HuH-7.5 (cell line): ENCODE data around the gene SLC40A1.

Source experiments
- DNase-seq: peaks from one replicate; pipeline ENCODE4 v3.0.0; 2011; ENCODE audit warnings: low spot score

SLC40A1 gene

DNA sequence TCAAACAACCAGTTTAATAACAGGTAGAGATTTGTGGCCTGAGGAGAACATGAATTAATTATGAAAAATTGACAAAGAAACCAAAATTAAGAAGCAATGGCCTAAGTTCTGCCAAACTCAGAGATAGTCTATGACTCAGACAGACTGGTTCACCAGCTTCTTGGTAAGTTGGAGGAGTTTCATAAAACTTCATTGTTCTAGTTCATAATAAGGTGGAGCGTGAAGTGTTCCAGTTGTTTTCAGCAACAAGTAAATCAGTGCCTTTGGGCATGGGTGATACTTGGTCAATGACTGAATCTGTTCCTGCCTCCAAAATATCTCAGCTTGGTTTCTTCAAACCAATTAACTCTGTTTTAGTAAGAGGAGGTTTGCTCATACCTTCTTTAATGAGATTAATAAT, 40.0 kb downstream of the SLC40A1 start:
- DNase-seq: no peak

DNA sequence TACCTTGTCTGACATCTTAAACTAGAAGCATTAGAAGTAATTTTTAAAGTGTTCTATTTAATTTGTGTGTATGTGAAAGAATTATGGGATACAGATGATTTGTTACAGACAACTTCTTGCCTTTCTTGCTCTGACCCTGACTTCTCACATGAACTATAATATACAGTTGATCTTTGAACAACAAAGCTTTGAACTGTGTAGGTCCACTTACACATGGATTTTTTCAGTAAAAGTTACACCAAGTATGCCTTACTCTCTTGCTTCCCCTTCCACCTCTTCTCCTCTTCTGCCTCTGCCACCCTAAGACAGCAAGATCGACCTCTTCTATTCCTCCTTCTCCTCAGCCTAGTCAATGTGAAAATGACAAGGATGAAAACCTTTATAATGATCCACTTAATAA, 42.2 kb downstream of the SLC40A1 start:
- DNase-seq: no peak

DNA sequence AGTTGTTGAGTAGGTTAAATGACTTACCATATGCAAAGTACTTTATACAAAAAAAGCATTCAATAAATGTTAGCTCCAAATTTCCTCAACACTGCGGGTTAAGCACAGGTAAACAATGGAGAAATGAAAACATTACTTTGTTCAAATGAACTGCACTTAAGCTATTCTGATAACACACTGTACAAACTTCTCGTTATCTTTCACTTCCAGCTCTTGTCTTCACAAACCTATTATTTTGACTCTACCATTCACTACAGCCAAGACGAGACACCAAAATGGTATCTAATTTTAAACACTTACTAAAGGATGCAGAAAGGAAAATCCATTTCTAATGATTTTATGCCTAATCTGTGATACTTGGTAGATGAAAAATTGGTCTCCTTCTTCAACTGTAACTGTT, 43.8 kb downstream of the SLC40A1 start:
- no peak for DNase-seq

DNA sequence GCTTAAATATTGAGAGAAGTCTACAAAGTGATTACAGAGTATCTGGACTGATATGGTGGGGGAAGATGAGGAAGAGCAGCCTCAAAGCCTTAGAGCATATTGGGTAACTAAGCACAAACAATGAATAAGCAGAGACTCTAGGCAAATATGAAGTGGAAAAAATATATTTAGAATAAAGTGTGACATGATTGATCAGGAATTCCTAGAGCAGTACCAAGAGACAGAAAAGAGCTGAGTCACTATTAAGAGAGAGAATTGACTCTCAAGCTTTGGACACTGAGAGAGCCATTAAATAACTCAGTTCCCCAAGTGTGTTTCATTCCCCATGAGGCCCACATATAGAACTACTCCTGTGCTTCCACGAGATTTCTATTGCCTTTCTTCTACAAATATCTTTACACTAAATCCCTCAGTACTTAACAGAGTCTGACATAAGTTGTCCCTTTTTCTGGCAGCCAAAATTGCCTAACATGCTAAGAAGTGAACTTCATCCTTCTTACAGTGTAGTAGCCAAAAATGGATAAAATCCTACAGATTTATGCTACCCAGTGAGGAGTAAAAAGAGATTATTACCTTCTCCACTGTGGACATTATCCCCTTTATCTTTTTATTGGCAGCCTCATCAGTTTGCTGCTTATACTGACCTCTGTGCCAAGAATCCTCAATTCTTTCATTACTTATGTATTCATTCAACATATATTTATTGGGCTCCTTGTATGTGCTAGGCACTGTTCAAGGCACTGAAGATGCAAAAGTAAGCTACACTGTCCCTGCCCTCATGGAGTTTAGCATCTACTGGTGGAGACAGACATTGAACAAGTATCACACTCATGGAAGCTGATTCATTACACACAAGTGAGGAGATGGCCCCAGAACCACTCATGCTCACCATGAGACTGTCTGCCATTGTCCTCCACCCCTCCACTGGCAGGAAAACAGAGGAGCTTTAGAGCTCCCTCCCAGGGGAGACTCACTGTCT, 45.4 kb downstream of the SLC40A1 start:
- DNase-seq: no peak

DNA sequence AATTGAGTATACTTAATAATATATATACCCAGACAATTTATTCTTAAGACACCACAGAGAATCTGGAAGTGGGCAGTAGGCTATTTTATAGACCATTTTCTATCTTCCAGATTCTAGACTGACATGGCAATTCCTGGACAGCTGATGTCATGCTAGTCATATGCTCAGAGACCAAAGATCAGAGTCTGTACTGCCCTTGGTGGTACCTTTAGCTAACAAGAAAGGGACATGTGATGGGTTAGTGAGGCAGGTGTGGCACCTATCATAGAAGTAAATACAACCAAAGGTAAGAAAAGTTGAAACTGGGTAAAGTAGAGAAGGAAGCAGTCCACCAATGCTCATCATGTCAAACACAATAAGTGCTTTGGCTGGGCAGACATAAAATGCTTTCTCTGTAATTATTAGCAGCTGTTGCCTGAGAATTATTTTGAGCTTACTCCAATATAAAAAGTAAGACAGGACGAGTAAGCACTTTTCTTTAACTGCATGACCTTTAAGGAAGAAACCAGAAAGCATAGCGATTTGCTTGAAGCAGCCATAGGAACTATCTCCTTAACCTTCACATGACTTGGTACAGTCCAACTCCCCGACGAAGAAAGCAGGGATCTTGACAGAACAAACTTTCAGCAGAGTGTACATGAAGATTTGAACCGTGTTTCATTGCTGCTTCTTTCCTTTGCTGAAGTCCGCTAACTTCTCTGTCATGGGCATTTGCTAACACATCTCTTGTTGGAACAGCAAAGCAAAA, 47.1 kb downstream of the SLC40A1 start:
- no peak for DNase-seq

DNA sequence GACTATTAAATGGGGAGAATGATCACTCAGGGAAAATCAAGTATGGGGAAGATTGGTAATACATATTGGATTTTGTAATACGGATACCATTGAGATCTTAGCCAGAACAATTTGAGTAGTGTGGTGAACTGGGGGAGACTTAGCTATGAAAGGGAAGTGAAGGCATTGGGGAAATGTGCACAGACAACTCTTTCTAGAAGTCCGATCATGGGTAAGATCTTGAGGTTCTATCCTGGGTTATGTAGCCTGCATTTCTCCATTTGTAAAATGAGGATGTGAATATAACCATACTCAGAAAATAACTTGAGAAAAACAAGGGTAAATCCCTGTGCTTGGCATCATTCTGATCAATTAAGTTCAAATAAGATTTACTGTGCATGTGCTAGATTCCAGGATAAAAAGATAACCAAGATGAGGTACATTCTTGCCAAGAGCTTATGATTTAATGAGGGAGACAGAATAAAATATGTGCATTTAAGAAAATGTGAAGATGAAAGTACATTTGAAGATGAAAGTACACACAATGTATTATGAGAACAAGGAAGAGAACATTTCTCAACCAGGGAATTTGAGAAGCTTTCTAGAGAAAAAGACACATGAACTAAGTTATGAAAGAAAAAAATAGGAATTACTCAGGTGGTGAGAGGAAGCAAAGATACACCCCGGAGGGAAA, 49.5 kb downstream of the SLC40A1 start:
- DNase-seq: no peak

DNA sequence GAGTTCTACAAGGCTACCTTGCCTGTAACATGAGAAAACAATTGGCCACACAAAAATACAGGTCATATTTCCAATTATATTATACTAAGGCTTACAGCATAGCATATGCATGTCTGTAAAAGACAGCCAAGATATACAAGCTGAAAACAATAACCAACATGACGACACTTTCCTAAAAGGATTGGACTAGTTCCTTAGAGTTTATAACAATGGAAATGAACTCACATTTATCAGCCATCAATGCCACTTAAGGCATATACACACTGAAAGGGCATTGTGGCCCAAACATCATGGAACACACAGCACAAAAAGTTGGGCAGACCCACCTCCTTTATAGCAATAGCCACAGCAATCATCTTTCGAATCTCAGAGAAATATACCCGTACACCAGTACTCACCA, 52.0 kb downstream of the SLC40A1 start:
- DNase-seq: no peak

DNA sequence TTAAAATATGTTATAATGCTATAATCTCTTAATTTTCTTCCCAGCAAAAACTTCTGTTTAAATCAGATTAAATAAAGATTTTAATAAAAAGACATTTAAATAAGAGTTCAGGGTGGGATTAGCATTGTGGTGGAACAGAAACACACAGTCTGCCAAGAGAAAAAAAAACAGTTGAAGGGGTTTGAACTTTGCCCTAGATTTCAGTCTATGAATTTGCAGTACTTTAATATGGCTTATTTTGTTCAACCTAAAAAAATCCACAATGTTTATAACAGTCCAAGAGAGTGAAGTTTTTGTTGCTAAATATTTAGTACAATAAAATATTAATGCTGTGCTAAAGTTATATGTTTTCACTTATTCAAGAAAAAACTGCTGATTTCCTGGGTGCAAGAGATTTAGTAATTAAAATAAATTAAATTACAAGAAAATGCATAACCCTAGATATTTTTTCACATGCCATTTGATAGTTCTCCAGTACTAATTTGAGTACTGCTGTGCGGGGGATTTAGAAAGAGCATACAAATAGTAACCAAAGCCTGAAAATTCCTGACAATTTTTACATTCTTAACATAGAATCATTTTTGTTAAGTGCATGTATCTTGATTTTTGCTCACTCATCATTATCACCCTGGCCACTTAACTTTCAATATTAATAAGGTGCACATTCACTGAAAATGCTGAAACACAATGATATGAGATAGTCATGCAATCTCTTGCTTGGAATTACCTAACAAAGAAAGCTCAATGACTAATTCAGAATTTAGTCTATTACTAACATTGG, 52.6 kb downstream of the SLC40A1 start:
- DNase-seq: no peak

DNA sequence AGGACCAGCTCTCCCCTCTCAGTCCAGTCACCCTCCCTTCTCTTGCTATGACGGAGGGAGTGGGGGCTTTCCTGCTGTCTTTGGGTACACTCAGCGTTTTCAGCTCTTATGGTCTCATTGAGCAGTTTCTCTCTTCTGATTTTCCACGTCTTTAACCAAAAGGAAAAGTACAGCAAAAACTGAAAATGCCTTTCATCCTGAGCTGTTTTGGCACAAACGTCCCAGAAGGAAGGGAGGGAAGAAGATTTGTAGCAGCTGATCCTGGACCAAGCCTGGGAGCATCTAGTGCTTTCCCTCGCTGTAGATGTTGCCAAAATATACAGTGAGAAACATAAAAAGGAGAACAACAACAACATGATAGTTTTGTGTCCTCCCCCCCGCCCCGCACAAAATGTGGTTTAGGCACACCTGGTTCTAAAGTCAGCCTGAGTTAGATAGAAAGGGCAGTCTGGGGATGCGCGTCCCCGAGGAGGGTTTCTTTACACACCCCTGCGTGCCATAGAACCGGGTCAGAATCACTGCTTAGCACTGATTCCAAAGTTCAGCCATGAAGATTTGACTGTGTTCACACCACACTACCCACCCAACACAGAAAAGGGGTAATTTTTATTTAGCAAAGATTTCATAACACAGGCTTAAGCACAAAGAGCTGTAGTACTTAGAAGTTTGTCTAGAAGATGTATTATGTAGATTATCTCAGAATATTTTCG, 53.4 kb downstream of the SLC40A1 start:
- DNase-seq: no peak

DNA sequence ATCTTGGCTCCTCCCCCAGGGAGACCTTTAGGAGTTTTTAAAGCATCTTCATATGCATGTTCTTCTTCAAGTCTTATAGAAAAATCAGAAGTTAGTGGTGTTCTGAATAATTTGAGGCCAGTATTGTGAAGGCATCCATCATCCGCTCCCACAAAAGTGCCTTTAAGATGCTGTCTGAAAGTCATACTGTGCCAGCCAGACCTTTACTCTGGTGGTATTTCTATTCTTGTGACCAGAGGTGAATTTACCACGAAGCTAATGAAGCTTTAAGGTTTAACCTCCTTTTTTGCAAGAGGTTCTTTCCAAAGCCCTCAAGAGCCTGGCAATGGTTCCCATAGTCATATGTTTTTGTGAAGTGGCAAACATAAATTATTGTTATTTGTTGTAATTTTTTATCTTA, 54.3 kb downstream of the SLC40A1 start:
- no peak for DNase-seq

DNA sequence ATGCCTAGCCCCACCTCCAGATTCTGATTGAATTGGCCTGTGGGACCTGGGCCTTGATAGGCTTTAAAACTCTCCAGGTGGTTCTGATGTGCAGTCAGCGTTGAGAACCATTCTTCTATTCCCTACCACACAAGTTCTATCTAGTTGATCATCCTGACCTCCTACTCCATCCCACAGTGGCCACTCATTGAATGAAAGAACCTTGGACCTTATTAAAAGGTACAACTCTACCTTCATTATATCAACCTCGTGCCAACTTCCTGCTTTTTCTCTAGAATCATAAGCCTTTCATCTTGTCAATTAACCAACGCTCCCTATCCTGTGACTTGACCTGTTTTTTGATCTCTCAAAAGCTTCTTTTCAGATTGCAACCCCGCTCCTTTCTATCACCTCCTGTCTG, 55.8 kb downstream of the SLC40A1 start:
- no peak for DNase-seq

DNA sequence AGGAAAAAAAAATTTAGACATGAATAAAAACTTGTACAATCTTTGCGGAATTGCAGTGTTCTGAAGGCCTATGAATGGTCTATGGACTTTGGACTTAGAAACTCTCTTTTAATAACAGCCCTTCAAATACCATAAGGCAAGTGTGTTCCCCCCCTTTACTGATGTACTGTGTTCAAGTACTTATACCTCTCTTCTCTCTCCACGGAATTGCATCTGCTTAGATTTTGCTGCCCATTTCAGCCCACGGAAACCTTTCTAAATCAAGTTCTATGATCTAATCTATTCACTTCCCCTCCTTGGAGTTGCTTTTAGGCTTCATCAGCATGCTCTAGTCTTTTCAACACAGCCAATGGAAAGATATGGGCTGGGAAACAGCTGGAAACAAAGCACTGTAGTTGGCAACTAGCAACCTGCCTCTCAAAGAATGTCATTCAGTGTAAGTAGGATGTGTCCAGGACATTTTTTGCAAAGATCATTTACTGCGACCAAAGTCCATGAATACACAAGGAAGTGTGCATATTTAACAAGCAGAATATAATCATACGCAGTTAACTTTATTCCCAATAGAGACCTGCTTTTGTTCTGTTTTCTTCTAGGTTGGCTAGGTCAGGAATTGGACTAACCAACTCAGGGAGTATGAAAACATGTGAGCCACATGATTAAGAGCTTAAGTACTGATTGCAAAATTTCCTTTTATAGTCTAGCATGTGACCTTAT, 58.0 kb downstream of the SLC40A1 start:
- no peak for DNase-seq

DNA sequence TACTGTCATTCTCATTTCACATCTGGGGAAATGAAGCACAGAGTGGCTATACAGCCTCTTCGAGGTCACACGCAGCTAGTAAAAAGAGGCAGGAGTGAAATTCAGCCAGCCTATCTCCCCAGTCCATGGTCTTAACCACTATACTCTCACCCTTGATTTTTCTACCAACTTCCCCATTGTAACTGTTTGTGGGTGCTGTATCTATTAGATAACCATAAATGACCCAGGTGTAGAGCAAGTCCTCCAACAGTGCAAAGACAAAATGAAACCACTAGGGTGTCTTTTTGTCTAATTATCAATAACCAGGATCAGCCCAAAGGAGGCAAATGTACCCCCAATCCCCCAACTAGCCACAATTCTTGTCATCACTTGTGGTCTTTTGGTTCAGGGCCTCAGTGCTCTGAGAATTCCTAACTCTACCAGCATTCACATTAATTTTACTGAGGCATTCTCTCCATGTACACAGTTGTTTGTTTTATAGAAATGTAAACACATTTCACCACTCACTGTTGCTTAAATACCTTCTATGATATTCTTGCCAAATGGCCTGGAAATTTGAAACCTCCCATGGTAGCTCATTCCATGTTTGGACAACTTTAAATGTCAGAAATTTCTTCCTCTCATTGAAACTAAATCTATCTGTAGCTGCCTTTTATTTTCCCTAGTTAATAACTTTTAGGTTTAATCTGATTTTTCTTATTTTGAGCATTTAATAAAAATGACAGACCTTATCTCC, 58.7 kb downstream of the SLC40A1 start:
- no peak for DNase-seq

DNA sequence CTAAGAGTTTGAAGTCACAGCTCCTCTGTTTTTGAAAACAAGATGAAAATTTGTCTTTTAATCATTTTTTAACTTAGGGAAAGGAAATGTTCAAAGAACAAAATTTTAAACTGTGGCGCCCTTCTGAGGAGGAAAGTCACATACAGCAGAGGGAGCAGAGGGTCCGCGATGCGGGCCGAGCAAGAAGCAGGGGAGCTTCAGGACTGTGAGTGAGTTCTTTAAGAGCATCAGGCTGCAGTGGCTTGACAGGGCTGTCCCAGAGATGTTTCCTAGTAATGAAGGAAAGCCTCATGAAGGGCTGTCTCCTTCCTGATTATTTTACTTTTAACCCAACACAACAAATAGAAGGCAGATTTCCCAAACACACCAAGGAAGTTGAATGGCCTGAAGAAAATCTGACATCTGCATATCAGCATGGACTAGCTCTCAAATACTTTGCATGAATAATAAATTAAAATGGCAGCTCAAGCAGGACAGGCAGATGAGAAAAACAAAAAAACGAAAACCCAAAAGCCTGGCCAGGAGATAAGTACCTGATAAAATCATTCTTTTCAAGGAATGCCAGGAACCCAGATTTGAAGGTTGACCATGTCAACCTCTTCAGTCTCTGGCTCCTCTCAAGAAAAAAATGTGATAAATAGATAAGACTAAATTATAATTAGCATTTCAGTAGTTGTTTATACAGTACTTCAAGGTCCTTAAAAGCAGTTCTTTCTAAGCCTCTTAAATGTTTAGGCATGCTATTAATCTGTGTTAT, 60.8 kb downstream of the SLC40A1 start:
- no peak for DNase-seq

DNA sequence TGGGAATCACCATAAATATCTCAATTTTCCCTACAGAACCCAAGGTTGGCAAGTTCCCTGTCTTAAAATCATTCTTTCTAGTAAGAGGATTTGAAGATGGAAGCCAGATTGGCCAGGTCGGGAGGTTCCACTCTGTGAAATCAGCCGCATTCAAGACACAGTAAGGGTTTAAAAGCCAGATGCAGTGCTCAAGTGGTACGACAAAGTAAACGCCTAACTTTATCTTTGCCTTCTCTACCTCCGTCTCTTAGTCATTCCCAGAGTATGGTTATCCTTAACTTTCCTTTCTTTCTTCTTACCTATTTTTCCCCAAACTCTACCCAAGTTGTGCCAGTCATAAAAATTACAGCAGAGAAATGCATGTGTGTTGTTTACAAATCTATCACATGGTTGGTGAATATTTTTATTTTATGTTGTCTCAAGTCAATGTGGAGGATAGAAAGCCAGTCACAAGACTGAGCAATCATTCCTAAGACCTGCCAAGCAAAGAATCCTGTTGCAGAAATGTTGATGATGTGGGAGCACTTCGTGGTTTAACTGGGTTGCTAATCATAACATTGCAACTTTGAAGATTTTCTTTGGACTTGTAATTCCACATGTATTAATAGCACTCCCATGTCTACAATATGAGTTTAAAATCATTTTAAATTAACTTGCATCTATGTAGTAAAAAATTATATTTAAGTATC, 62.6 kb downstream of the SLC40A1 start:
- no peak for DNase-seq

DNA sequence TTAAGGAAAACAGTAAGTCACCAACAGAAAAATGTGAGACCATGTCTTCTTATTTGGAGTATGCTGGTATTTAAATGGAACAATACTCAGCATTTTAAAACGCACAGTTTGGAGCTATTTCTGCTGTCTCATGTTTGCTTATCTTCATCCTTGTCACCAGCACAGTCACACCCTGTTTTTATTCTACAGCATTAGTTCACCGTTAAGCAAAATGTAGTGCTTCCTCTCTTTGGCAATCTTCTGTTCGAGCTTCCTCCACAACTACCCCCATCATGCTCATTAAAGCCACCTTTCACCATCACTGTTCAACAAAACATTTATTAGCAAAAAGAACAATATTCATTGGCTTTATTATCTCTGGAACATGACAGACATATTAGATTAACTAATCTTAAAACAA, 64.0 kb downstream of the SLC40A1 start:
- DNase-seq: no peak

DNA sequence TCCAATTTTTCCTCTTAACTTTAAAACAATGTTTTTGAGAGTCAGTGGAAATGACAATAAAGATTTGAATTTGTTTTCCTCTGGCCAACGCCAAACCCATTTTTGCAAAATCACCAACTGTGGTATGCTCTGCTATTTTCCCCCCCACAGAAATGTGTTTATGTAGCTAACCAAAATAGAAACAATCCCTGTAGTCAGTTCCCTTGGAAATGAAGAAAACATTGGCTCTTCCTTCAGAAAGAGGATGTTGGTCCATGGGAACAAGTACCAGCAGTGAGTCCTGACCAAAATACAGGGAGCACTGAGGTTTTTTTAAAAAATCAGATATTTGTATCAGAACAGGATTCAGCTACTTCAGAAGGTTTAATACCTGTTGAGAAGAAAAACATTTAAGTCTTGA, 65.3 kb downstream of the SLC40A1 start:
- no peak for DNase-seq

DNA sequence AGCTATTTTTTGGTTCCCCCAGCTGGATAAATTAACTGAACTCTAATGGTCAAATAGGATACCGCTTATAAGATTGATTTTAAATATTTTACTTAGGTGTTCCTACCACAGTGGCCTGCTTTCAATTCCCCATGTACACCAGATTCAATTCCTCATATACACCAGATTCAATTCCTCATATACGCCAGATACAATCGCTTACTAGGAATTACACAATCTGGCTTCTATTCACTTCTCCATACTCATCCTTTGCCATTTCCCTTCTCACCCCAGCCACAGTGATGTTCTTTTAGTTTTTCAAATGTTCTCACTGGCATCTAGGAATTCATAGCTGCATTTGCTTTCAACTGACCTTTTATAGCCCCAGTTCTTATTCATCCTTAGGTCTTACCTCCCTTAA, 66.5 kb downstream of the SLC40A1 start:
- no peak for DNase-seq

DNA sequence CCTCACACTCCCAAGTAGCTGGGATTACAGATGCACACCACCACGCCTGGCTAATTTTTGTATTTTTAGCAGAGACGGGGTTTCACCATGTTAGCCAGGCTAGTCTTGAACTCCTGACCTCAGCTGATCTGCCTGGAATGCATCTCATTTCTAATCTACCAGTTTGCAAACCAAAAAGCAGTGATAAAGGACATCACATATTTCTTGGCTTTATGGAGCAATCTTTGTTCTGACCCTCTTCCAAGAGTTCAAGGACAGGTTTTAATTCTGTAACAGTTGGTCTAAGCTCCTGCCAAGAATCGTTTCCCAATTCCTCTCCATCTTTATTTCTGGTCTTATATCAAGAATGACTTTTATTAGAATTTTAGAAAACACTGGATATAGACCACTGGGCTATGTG, 67.7 kb downstream of the SLC40A1 start:
- no peak for DNase-seq
